OCI-LY3 (cell line): ENCODE results near the gene SRC.
"Not testable (repeated sequence)": the region's sequence is repeated elsewhere in the genome, so short reads cannot be mapped to it uniquely, and the experiment has no call there.

Source experiments
- CTCF ChIP-seq: fragments of 200-600, 300-600 bp; sonication (generic); IDR thresholded peaks from 2 replicates; pipeline ENCODE4 v1.5.1; 2014; ENCODE audit warnings: antibody characterized with exemption, low read length, low read depth
- EZH2phosphoT487 ChIP-seq: fragments of 200-600 bp; shearing (Covaris generic); IDR thresholded peaks from 2 replicates; pipeline ENCODE4 v1.6.1; 2018; ENCODE audit warnings: antibody characterized with exemption, mixed run types, low read depth

- not testable (repeated sequence) for TF ChIP-seq CTCF, EZH2phosphoT487
These were observed 7.6 kb upstream of the SRC start for GRCh38 chr20:37338380-37338779.
